ENCODE measurements around the gene AGPS.
"Not testable (repeated sequence)": the region's sequence is repeated elsewhere in the genome, so short reads cannot be mapped to it uniquely, and the experiment has no call there.

The AGPS gene

DNA sequence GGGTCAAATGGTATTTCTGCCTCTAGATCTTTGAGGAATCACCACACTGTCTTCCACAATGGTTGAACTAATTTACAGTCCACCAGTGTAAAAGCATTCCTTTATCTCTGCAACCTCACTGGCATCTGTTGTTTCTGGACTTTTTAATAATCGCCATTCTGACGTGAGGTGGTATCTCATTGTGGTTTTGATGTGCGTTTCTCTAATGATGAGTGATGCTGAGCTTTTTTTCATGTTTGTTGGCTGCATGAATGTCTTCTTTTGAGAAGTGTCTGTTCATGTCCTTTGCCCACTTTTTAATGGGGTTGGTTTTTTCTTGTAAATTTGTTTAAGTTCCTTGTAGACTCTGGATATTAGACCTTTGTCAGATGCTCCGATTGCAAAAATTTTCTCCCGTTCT, 32.0 kb downstream of the AGPS start:
- DNase-seq: not testable (repeated sequence)

DNA sequence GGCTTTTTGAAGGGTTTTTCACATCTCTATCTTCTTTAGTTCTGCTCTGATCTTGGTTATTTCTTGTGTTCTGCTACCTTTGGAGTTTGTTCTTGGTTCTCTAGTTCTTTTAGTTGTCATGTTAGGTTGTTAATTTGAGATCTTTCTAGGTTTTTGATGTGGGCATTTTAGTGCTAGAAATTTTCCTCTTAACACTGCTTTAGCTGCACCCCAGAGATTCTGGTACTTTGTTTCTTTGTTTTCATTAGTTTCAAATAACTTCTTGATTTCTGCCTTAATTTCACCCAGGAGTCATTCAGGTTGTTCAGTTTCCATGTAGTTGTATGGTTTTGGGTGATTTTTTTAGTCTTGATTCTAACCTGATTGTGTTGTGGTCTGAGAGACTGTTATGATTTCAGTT, 34.7 kb downstream of the AGPS start:
- DNase-seq: no peak

DNA sequence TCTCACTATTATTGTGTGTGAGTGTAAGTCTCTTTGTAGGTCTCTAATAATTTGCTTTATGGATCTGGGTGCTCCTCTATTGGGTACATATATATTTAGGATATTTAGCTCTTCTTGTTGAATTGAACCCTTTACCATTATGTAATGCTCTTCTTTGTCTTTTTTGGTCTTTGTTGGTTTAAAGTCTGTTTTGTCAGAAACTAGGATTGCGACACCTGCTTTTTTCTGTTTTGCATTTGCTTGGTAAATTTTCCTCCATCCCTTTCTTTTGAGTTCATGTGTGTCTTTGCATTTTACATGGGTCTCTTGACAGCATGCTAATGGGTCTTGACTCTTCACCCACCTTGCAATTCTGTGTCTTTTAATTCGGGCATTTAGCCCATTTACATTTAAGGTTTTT, 35.4 kb downstream of the AGPS start:
- not testable (repeated sequence) for DNase-seq

DNA sequence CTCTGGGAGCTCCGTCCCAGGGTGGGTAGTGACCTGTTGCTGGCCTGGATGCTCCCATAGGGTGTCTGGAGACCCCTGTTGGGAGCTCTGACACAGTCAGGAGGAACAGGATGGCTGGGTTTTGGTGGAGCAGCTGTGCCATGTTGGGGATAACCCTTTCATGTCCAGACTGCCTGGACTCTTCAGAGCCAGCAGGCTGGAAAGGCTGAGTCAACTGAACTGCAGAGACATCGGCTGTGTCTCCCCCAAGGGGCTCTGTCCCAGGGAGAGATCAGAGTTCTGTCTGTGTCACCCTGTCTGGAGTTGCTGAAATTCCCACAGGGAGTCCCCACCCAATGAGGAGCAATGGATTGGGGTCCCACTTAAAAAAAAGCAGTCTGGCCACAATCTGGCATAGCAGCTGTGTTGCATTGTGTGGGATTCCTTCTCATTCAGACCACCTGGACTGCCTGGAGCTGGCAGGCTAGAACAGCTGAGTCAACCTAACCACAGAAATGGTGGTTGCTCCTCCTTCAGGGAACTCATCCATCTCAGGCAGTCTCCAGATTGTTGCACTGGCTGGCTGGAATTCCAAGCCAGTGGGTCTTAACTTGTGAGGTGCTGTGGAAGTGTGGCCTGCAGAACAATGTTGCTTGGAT, 37.2 kb downstream of the AGPS start:
- no peak for DNase-seq

DNA sequence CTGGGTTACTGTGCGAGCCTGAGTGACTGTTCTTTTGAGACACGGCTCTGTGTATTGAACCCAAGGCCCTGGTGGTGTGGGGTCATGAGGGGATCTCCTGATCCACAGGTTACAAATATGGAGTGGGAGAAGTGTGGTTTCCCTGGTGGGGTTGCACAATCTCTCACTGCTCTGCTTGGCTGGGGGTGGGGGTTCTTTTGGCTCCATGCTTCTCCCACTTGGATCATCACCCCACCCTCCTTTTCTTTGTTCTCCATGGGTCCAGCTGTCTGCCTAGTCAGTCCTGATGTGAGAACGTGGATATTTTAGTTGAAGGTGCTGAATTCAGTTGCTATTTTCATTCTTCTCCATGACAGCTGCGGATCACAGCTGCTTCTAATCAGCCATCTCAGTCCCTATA, 37.8 kb downstream of the AGPS start:
- DNase-seq: no peak

DNA sequence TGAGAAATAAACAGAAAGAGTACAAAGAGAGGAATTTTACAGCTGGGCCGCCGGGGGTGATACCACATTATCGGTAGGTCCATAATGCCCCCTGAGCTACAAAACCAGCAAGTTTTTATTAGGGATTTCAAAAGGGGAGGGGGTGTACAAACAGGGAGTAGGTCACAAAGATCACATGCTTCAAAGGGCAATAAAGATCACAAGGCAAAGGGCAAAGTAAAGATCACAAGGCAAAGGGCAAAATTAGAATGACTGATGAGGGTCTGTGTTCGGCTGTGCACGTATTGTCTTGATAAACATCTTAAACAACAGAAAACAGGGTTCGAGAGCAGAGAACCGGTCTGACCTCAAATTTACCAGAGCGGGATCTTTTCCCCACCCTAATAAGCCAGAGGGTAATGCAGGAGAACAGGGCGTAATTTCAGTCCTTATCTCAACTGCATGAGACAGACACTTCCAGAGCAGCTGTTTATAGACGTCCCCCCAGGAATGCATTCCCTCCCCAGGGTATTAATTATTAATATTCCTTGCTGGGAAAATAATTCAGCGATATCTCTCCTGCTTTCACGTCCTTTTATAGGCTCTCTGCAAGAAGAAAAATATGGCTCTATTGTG, 38.6 kb downstream of the AGPS start:
- not testable (repeated sequence) for DNase-seq

DNA sequence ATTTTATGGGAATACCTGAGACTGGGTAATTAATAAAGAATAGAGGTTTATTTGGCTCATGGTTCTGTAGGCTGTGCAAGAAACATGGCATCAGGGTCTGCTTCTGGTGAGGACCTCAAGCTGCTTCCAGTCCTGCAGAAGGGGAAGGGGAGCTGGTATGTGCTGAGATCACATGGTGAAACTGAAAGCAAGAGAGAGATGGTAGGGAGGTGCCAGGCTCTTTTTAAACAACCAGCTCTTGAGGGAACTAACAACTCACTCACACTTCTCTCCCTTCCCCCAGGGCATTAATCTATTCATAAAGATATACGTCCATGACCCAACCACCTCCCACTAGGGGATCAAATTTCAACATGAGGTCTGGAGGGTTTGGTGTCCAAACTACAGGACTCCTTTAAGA, 40.1 kb downstream of the AGPS start:
- no peak for DNase-seq

DNA sequence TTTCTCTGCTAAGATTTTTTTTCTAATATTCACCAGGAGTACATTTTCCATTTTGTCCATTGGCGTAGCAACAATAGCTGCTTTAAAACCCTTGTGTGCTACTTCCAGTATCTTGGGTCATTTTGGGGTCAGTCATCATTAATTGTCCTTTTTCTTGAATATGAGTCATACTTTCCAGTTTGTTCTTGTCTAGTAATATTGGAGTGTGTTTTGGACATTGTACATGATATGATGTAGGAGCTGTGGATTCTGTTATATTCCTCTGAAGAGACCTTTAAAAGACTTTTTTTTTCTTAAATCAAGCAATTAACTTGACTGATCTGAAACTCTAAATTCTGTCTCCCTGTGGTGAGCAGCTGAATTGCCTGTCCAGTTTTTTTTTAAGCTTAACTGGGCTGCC, 40.8 kb downstream of the AGPS start:
- no peak for DNase-seq

DNA sequence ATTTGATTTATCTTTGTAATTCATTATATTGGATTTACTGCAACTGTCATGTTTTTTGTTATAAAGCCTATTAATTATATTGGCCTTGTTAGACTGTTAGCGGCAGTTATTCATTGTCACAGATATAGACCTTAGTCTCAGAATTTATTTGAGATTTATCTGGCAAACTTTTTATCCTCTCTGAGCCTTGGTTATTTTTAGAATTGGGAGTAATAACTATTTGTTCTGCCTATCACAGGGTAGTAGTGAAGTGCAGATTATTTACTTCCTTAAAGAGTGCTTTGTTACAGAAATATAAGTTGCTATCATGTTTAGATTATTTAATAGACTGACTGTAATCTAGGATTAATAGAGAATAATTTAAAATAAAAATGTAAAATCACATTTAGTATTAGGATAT, 41.9 kb downstream of the AGPS start:
- no peak for DNase-seq

DNA sequence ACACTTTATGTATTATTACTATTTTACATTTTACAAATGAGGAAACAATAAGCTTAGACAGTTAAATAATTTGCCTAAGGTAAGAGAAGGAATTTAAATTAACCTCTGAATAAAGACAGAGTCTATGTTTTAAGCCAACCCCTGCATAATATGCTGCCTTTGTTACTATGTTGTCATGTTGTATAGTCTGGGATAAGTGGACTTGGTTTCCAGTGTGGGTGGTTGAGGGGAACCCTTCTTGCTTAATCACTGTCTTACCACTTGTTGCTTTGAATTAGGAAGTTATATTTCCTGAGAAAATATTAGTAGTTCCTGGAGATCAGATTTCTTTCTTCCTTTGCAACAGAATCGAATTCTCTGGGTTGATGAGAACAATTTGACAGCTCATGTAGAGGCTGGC, 52.6 kb downstream of the AGPS start:
- no peak for DNase-seq

DNA sequence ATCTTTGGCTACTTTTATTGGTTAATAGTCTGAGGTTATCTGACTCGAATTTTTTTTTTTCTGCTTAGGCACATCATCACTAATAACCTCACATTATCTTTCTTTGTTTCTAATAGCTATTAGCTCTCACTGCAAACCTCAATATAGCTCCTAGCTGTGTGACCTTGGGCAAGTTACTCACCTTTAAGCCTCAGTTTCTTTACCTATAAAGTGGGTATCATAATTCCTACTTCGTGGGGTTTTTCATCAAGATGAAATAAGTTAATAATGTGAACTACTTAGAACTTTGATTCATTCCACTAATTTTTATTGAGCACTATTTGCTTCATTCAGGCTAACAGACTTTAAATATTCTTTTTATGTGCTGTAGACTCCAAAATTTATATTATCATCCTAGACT, 55.5 kb downstream of the AGPS start:
- no peak for DNase-seq

DNA sequence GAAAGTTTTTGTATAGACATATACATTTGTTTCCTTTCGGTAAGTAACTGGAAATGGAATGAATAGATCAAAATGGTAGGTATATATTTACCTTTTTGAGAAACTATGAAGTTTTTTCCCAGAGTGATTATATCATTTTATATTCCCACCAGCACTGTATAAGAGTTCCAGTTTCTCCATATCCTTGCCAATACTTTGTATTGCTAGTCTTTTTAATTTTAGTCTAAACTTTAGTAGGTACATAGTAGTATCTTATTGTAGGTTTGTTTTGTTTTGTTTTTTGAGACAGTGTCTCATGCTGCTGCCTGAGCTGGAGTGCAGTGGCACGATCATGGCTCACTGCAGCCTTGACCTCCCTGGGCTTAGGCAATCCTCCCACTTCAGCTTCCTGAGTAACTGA, 56.6 kb downstream of the AGPS start:
- DNase-seq: no peak

DNA sequence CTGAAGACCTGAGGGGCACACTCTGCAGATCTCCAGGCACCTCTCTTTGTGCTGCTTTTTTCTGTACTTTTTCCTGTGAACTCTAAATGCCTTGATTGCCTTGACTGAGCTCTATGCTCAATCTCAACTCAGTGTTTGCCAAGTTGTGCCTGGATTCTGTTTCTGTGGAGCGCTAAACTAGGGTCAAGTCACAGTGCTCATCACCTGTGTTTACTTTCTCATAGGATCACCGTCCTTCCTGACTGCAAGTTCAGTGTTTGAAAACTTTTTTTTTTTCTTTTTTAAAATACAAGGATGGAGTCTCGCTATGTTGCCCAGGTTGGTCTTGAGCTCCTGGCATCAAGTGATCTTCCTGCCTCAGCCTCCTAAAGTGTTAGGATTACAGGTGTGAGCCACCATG, 62.6 kb downstream of the AGPS start:
- DNase-seq: no peak

DNA sequence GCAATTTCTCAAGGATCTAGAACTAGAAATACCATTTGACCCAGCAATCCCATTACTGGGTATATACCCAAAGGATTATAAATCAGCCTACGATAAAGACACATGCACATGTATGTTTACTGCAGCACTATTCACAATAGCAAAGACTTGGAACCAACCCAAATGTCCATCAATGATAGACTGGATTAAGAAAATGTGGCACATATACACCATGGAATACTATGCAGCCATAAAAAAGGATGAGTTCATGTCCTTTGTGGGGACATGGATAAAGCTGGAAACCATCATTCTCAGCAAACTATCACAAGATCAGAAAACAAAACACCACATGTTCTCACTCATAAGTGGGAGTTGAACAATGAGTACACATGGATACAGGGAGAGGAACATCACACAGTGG, 67.2 kb downstream of the AGPS start:
- DNase-seq: not testable (repeated sequence)

DNA sequence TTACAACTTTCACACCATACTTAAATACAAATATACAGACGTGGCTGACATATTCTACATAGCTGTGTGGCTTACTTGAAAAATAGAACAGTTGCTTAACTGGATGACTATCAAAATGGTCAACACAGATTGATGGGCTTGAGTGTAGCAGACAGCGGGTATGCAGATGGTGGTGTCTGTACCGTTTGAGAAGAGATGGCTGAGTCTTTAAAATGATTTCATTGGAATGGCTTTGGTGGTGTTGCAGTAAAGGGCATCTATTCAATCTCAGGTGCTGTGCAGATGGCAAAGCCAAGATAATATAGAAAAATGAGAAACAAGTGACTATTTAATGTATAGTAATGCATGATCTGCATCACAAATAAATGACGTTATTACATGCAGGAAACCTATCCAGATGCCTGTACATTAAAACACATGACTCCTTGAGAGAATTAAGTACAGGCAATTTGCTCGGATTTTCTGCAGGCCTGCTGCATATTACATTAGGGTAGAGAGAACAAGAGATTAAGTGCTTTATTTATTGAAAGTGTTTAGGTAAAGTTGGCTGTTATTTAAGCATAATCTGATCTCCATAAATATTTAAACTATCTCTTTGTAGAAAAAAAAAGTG, 68.5 kb downstream of the AGPS start:
- DNase-seq: no peak

DNA sequence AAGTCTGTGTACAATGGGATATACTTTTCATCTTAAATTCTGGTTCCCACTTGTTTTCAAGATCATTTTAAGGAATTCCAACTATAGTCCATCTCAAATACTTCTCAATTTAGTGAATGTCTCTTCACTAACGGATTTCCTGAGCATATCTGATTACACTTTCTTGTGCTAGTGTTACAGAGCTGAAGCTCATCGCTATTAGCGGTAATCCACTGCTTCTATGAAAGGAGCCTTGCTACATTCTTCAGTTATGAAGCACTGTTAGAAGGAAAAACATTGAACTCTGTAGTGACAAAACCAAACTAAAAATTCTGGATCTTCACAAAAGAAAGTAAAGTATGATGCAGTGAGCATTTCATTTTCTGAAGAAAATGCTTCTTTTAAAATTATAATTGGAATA, 72.0 kb downstream of the AGPS start:
- no peak for DNase-seq

DNA sequence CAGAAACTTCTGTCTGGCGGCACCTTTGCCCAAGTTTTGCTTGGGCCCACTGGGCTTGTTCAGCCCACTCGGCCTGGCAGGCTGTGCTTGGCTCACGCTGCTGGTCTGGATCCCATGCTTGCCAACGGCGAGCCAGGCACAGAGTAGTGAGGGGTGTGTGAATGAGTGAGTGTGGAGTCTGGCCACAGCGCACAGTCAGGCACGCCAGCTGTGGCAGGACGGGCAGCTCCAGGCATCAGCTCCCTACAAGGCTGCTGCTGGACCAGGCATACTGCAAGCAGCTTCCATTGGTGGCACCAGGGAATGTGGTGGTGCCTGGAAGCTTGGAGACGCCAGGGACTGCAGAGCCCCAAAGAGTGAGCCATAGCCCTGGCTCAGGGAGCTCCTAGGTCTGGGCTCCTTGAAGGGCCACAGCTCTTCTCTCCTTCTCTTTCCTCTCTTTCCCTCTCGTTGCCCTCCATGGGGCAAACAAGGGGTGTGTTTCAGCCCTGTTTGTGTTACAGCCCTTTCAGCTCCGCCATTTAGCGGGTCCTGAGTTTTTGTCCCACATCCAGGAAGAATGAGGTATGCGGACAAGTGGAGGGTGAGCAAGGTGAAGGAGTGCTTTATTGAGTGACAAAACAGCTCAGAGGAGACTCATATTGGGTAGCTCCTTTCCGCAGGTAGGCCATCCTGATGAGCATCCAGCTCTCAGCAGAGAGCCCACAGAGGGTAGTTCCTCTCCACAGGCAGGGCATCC, 73.0 kb downstream of the AGPS start:
- no peak for DNase-seq

DNA sequence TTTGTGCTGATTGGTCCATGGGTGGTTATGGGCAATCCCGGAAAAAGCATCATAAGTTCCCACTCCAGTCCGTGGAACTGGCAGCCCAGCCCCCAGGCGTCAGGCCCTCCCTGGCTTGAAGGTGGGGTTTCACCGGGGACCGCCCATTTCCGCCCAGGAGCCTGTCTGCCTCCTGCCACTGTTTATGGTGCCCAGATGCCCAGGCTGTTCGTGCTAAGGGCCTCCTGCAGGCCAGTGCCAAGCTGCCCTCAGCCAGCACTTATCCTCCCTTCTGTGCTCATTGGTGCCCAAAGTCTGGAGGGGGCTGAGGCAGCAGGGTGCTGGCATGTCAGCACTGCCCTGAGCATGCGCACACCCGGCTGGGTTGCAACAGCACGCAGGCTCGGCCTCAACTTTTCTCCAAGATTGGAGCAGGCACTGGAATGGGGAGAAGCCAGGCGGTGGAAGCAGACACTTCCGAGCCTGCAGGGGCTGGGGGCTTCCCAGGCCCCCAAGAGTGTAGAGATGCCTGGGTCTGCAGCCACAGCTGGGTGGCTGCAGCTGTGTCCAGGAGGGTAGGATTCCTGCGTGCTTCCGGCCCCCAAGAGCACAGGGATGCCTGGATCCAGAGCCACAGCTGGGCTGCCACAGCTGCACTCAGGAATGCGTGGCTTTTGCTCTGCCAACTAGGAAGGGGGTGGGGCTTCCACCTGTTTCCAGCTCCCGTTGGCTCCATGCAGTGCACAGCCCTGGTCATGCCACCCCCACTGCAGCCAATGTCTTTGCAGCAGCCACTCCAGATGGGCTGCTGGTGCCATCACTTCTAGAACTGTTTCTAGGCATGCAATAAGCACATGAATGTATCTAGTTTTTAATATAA, 74.0 kb downstream of the AGPS start:
- DNase-seq: no peak

DNA sequence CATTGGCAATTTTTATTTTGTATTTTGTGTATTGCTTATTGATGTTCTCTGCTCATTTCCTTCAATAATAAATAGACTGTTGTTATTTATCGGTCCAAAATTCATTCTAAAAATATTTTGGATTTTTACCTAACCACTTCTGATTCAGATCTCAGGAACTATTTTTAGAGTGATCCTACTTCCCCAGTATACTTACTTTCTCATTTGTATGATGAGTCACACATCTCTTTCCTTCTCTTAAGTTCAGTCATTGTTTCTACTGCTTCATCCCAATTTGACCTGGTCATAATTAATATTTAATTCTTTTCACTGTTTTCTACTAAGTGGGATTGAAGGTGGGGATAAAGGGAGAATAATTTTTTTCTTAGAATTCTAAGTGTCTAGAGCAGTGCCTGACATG, 75.1 kb downstream of the AGPS start:
- DNase-seq: no peak

DNA sequence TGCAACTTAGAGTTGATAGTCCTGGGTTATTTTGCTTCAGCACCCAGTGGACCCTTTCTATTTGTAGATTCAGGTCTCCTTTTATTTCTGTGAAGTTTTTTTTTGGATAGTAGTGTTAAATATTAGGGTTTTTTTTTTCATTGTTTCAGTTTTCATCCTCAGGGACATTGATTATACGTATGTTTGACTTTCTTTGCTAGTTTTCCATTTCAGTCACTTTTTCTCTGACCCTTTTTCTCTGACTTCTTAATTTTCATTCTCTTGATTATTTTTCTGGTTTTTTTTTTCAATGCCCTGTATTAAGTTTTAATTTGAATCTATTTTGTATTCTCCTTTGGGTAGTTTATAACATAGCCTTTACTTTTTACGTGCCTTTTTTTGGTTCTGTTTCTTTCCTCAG, 79.4 kb downstream of the AGPS start:
- DNase-seq: no peak

DNA sequence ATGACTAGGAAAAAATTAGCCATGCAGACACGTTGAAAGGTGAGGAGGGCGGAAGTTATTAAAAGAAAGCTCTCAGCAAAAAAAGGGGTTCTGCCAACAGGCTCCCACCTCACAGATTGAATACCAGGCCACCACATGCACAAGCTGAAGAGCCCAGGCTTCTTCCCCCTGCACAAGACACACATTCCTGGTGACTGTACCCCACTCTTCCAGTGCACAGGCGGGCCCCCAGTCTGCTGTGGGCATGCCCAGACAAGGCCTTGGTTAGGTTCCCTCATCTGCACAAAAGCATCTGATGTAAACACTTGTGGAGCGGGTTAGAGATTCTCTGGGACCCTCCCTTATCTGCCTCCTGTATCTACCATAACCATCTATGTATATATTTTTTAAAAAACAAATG, 81.7 kb downstream of the AGPS start:
- DNase-seq: no peak

DNA sequence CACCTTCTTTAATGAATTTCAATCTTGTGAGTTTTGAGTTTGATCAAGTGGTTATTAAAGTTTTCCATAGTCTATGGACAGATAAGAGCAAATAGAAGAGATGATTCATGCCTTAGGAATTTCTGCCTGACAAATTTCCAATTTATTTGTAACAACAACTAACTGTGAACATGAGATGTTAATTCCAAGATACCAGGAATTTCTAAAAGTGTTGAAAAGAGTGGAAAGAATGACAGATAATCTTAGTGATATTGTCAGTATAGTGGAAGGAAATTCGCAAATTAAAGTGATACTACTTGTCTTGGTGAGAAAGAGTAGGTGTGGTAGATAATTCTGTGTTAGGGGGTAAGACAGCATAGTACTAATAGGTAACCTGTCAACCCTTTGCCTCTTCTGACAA, 82.4 kb downstream of the AGPS start:
- DNase-seq: no peak

DNA sequence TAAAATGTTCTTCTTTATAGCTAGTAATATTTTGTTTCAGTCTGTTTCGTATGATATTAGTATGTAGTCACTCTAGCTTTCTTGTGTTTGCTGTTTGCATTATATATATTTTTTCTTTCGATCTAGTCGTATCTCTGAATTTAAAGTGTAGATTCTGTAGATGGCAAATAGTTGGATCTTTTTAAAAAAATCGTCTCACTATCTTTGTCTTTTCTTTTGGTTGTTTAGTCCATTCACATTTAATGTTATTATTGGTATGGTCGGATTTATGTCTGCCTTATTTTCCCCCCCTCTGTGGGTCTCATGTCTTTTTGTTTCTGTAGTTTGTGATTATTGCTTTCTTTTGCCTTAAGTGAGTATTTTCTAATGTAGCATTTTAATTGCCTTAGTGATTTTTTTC, 84.3 kb downstream of the AGPS start:
- no peak for DNase-seq
